Nephron (organoid): ENCODE measurements around the gene REG4.

ENCODE experiments used
- H3K27ac Mint-ChIP-seq, 3 experiments: 2 replicates each; pipeline ENCODE4 v1.8.0; 2020; ENCODE audit warnings: mixed read lengths in 3 of 3, mild to moderate bottlenecking in 2 of 3, moderate library complexity in 1 of 3
- H3K27me3 Mint-ChIP-seq: 2 replicates; pipeline ENCODE4 v1.8.0; 2021; ENCODE audit warnings: low read depth, mild to moderate bottlenecking, moderate library complexity, mixed read lengths
- H3K36me3 Mint-ChIP-seq: 2 replicates; pipeline ENCODE4 v1.8.0; 2020; ENCODE audit warnings: low read depth, mixed read lengths
- H3K4me1 Mint-ChIP-seq: 2 replicates; pipeline ENCODE4 v1.8.0; 2020; ENCODE audit warnings: mixed read lengths
- H3K4me3 Mint-ChIP-seq, 3 experiments: 2 replicates each; pipeline ENCODE4 v1.8.0; 2020; ENCODE audit warnings: mild to moderate bottlenecking in 3 of 3, mixed read lengths in 3 of 3, moderate library complexity in 2 of 3
- H3K9me3 Mint-ChIP-seq: 2 replicates; pipeline ENCODE4 v1.8.0; 2020; ENCODE audit warnings: mixed read lengths
- TF ChIP-seq, protein P1 (sequence below), 3 experiments: fragments of 200-600 bp; sonication (generic); IDR thresholded peaks; one replicate each; pipeline ENCODE4 v1.5.0; 2021; ENCODE audit warnings: antibody characterized with exemption in 3 of 3; ENCODE audit not compliant: unreplicated experiment in 3 of 3

Gene REG4

DNA sequence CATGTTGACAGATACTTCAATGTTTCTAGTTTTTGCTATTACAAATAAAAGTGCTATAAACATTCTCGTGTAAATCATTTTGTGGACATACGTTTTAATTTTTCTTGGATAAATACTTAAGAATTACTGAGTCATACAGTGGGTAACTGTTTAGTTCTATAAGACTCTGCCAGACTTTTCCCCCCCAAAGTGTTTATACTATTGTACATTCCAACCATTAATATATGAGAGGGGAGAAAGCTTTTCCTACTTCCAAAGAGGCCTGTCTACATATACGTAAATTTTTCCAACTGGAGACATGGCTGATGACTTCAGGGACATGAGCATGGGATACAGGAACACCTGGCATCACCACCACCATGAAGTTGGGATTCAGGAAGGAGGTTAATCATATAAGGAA is 17.0 kb upstream of the REG4 start:
- Mint-ChIP-seq H3K9me3 (no peaks in the 10 kb centered on the region), H3K27me3 (no peaks in the 10 kb centered on the region), H3K36me3 (no peaks in the 10 kb centered on the region), H3K27ac (peak overlapping the region; percentile 70 to 93 (median 88)), H3K4me3 (no peak overlapping the region), H3K4me1 (peaks cover 22% of the 10 kb centered on the region)
- TF ChIP-seq, protein P1, sequence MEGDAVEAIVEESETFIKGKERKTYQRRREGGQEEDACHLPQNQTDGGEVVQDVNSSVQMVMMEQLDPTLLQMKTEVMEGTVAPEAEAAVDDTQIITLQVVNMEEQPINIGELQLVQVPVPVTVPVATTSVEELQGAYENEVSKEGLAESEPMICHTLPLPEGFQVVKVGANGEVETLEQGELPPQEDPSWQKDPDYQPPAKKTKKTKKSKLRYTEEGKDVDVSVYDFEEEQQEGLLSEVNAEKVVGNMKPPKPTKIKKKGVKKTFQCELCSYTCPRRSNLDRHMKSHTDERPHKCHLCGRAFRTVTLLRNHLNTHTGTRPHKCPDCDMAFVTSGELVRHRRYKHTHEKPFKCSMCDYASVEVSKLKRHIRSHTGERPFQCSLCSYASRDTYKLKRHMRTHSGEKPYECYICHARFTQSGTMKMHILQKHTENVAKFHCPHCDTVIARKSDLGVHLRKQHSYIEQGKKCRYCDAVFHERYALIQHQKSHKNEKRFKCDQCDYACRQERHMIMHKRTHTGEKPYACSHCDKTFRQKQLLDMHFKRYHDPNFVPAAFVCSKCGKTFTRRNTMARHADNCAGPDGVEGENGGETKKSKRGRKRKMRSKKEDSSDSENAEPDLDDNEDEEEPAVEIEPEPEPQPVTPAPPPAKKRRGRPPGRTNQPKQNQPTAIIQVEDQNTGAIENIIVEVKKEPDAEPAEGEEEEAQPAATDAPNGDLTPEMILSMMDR (IDR thresholded peaks at IDR 0.05; ENCODE audit: unreplicated experiment in 3 of 3): no peak

DNA sequence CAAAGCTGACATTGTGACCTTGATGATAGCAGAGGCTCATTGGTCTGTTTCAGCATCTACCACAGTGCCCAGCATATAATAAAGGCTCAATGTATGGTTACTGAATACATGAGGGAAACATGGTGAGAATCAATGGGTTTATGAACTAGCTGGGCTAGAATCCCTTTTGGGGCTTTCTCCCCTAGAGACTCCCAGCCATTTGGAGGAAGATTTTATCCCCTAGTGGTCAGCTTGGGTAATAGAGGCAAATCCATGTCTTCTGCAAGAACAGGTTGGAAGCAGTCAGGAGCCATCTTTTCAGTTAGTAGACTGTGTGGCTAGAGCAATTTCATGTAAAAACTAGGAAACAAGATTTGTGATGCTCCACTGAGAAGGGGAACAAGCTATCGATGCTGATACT is 15.8 kb upstream of the REG4 start:
- no peak overlapping the region for H3K4me3 Mint-ChIP-seq
- H3K9me3 Mint-ChIP-seq: no peaks in the 10 kb centered on the region
- H3K27me3 Mint-ChIP-seq: peaks cover 3% of the 10 kb centered on the region
- peak overlapping the region in 1 of 3 experiments; percentile 16 for H3K27ac Mint-ChIP-seq
- no peaks in the 10 kb centered on the region for H3K36me3 Mint-ChIP-seq
- H3K4me1 Mint-ChIP-seq: peaks cover 27% of the 10 kb centered on the region
- TF ChIP-seq, protein P1 (IDR thresholded peaks at IDR 0.05; ENCODE audit: unreplicated experiment in 3 of 3): peak in 1 of 3 experiments; percentile 9

DNA sequence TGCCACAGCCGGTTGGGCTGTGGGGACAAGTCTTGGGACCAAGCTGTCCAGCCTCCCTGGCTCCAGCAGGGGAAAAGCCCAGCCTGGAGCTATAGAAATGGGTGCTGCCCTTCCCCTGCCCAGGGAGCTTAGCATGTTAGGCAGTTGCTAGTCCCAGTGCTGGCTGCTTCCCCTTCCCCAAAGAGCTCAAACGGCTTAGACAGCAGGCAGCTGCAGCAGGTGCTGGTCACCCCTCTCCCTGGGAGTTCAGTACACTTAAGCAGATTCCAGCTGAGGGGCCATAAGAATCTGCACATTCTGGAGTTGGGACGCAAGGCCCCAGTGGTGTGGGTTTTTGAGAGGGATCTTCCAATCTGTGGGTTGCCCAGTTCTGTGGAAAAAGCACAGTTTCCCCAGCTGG is 11.1 kb upstream of the REG4 start:
- Mint-ChIP-seq H3K9me3 (no peaks in the 10 kb centered on the region), H3K27me3 (peaks cover 3% of the 10 kb centered on the region), H3K36me3 (no peaks in the 10 kb centered on the region), H3K4me3 (no peak overlapping the region), H3K4me1 (peaks cover 4% of the 10 kb centered on the region), H3K27ac (no peak overlapping the region)
- TF ChIP-seq, protein P1 (IDR thresholded peaks at IDR 0.05; ENCODE audit: unreplicated experiment in 3 of 3): no peak

DNA sequence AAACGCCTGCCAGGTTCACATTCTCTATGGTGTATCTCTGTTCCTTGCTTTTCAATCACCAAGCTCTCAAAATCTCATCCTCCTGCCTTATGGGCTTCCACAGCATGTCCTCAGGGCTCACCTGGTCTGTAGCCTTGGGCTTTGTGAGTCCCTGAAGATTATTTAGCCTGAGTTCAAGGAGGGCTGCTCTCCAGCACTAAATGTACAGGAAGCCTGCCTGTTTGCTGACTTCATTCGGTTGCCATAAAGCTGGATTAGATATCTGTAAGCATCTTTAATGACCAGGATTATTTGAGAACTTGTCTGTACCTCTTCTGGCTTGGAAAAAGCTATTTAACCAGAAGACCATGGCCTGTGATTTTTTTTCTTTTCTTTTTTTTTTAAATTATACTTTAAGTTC is 6.9 kb upstream of the REG4 start:
- Mint-ChIP-seq H3K9me3 (no peaks in the 10 kb centered on the region), H3K27ac (no peak overlapping the region), H3K4me1 (peaks cover 4% of the 10 kb centered on the region), H3K4me3 (no peak overlapping the region), H3K36me3 (no peaks in the 10 kb centered on the region), H3K27me3 (peaks cover 6% of the 10 kb centered on the region)
- TF ChIP-seq, protein P1 (IDR thresholded peaks at IDR 0.05; ENCODE audit: unreplicated experiment in 3 of 3): no peak

DNA sequence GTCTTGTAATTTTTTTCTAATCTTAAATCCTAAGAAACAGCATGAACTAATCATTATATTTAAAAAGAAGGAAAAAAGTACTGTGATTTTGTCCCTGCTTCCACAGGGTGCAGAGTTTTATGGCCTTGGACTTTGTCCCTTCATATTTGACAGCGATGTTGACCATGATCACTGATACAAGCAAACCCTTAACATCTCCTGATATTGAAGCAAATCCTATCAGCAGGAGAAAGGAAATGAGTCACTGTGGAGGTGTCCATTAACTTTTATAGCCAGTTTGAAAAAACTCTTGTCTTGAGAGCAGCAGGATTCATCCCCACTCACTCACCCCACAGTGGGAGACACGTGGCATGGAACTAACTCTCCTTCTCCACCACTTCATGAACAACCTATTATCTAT is 5.1 kb upstream of the REG4 start:
- no peaks in the 10 kb centered on the region for H3K9me3 Mint-ChIP-seq
- no peak overlapping the region for H3K4me3 Mint-ChIP-seq
- H3K27ac Mint-ChIP-seq: no peak overlapping the region

DNA sequence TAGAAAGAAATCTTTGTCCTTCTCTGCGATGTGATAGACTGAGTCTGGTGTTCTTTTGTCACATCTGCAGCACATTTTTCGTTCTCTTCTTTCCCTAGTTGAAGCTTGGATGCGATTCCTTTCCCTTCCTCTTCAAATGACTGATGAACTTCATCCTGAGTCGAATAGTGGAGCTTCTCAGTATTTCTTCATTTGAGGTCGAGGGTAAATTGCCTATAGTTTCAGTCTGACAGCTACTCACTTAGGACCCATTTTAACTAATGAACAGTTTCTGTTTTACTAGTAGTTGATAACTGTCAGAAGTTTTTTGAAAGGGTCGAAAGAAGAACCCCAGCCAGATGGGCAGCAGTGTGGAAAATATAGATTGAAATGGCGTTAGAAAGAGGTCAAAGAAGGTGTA is 4.7 kb upstream of the REG4 start:
- no peak overlapping the region for H3K27ac Mint-ChIP-seq
- H3K4me3 Mint-ChIP-seq: no peak overlapping the region
- H3K9me3 Mint-ChIP-seq: no peaks in the 10 kb centered on the region
- H3K36me3 Mint-ChIP-seq: no peaks in the 10 kb centered on the region
- TF ChIP-seq, protein P1 (IDR thresholded peaks at IDR 0.05; ENCODE audit: unreplicated experiment in 3 of 3): no peak
- no peaks in the 10 kb centered on the region for H3K4me1 Mint-ChIP-seq
- H3K27me3 Mint-ChIP-seq: peaks cover 3% of the 10 kb centered on the region

More for the DNA sequence above, 5.1 kb upstream of the REG4 start:
- Mint-ChIP-seq H3K27me3 (peaks cover 3% of the 10 kb centered on the region), H3K36me3 (no peaks in the 10 kb centered on the region), H3K4me1 (no peaks in the 10 kb centered on the region)
- TF ChIP-seq, protein P1 (IDR thresholded peaks at IDR 0.05; ENCODE audit: unreplicated experiment in 3 of 3): no peak
